NCI-H460 (cell line): Measurements from ENCODE around the gene CCDC126. TPM values are rescaled to one million over a fixed set of nuclear protein-coding genes. Genes with fewer than 3 reads are reported as not detected.
"Not testable (repeated sequence)": the region's sequence is repeated elsewhere in the genome, so short reads cannot be mapped to it uniquely, and the experiment has no call there.

ENCODE experiments used
- DNase-seq: peaks from one replicate; pipeline ENCODE4 v3.0.0-alpha.2; 2016; ENCODE audit warnings: low read depth; ENCODE audit errors: extremely low read depth
- polyA plus RNA-seq: library from polyadenylated mRNA; depleted of rRNA; stranded (reverse); fragments of >200 nt; gene quantifications from 2 replicates; pipeline ENCODE4 v1.2.3, GENCODE V29; 2014; cell fraction: nucleus; rRNA removed
- total RNA-seq: library from RNA; depleted of rRNA; stranded (reverse); fragments of >200 nt; shearing (Covaris generic); gene quantifications from 2 replicates; pipeline ENCODE4 v1.2.3, GENCODE V29; 2014; rRNA removed

CCDC126 gene
- 12.3 and 16.4 TPM in 2 replicates for total RNA-seq
- 5.3 and 6.4 TPM in 2 replicates for polyA plus RNA-seq

- peak; percentile 81 for DNase-seq
Measured at GRCh38 chr7:23597094-23598091, at the start of gene CCDC126. TSS of gene CCDC126 (plus strand) at chr7:23597382. CDS start at chr7:23611316, 13,934 bp downstream.

GRCh38 chr7:23547662-23548061 lies 49.5 kb upstream of the CCDC126 start:
- no peak for DNase-seq

DNA sequence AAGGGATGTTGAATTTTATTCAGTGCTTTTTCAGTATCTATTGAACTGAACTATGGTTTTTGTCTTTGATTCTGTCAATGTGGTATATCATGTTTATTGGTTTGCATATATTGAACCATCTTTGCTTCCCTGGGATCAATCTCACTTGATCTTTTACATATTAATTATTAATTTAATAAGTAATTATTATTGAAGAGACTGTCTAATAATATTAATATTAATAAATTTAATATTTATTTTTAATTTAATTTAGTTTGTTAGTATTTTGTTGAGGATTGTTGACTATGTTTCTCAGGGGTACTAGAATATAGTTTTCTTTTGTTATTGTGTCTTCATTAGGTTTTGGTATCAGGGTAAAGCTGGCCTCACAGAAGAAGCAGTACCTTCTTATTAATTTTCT lies 38.9 kb upstream of the CCDC126 start:
- DNase-seq = no peak

DNA sequence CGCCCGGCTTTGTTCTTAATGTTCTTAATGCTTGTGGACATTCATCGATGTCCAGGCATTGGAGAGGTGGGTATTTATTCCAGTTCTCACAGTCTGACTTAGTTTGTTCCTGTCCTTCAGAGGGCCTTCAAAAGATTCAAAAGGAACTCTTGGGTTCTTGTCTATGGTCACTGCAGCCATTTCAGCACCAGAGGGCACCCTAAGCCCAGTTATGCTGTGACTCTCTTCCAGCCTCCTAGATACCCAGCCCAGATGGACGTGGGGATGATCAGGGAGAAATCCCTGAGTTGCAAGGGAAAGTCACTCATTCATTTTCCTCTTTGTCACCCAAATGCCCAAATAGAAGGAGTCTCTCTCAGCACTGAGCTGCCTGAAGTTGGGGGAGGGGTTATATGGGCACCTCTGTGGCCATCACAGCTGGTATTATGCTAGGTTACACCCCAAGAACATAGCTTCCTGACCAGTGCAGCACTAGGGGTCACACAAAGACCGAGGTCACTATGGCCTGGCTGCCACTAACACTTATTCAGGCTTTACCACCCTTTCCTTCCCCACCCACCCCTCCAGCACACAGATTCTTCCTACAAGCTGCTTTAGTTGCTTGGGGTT lies 26.5 kb upstream of the CCDC126 start:
- DNase-seq = peak; percentile 76

DNA sequence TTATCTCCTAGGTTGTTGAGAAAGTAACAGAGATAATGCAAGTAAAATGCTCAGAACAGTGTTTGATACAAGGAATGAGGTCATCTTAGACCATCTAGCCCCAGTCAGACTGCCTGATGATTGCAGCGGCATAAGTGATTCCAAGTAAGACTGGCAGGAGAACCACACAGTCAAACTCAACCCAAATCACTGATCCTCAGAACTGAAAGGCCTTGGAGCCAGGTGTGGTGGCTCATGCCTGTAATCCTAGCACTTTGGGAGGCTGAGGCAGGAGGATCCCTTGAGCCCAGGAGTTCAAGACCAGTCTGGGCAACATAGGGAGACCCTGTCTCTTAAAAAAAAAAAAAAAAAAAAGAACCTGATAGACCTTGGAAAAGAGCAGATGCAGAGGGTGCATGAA lies 15.2 kb upstream of the CCDC126 start:
- DNase-seq = not testable (repeated sequence)

GRCh38 chr7:23585304-23585703 lies 11.9 kb upstream of the CCDC126 start:
- not testable (repeated sequence) for DNase-seq

DNA sequence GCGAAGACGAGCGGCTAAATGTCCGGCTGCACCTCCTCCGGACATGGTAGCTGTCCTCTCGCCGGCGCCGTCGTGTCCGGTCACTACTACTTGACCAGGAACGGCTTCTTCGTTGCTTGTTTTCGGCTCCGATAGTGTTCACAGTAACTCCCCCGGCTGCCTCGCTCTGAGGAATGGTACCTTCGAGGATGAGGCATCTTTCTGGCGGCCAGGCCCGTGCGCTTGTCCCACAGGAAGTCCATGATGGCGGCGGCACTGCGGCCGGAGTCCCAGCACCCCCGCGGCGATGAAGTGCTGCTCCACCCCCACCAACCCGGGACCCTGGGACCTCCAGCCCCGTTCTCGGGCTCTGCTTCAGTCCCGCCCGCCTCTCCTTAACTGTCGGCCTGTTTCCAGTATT lies 11.0 kb upstream of the CCDC126 start:
- DNase-seq = no peak

DNA sequence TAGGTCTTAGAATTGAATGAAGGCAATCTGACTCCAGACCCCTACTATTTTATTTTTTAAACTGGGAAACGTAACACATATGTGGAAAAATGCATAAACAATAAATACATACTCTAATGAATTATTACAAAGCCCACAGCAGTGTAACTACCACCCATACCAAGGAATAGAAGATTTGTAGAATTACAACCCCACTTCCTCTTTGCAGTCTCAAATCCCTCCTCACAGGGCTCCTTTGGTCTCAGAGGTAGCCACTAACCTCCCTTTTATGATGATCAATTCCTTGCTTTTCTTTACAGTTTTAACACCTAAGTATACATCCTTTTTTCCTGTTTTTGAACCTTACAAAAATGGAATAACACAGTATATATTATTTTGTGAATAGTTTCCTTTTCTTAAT lies 6.7 kb upstream of the CCDC126 start:
- no peak for DNase-seq

DNA sequence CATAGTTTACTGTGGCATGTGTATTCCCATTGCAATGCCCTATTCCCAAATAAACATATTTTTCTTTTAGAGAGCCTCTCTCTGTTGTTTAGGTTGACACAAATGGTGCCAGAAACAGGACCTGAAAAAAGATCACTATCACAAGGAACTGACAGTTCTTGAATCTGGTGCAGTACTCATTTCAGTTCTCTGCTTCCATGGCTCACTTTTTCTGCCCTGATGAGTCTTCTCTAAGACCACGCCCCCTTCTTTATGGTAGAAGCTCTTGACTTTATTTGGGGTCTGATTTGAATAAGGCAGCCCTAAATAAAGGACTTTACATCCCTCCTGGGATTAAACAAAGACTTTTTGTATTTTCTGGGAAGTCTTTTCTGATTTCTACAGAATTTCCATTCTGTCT lies 3.5 kb upstream of the CCDC126 start:
- DNase-seq = no peak

DNA sequence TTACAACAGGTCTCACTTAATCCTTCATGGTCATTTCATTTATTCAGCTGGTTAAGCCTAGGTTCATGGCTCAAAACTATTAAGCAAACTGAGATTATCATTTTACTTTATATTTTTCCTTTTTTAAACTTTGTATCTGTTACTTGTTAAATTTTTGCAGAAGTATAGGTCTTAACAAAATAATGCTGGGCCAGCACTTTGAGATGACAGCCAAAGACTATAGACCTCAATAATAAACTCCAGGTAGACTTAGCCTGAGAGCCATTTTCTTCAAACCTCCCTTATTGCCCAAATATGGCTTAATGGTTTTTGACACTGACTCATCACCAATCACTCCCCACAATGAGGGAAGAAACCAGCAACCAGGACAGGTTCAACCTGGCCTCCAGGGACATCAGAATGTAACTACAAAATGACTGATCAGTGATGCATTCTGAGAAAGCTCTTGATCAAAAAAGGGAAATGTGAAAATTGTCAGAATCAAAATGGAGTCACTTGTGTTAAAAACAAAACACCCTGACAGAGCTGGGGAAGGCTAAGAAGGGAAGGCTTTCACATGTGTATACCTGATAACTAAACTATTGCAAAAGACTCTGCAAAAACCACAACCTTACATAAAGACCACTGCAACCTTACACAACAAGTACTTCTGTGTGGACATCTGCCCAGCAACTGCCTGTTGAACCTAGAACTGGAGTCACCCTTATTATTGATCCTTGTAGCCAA lies 2.1 kb upstream of the CCDC126 start:
- no peak for DNase-seq

DNA sequence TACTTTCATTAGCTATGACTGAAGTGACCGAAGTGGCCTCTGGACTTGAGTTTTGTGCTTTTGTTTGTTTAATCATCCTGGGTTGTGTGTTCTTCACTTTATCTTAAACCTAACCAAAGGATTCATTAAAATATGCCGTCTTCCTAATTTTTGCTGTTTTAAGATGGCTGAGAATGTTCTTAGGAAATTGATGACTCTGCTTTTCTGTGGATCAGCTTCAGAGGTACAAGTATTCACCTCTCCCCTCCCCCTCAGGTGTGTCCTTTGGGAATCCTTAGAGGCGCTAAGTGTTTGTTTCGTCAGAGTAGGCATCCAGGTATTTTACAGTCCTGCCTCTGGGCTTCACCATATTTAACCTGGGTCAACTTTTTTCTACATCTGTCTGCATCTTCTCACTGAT lies 1.1 kb downstream of the CCDC126 start:
- DNase-seq = no peak

- DNase-seq = no peak
Measured at GRCh38 chr7:23600236-23600635, 3.1 kb downstream of the CCDC126 start.

- DNase-seq = no peak
Measured at GRCh38 chr7:23603632-23604295, 6.6 kb downstream of the CCDC126 start.

- no peak for DNase-seq
Measured at GRCh38 chr7:23604296-23604640, 7.1 kb downstream of the CCDC126 start.

GRCh38 chr7:23607130-23607529 lies 9.9 kb downstream of the CCDC126 start:
- DNase-seq = no peak

GRCh38 chr7:23607866-23608265 lies 10.7 kb downstream of the CCDC126 start:
- no peak for DNase-seq

GRCh38 chr7:23615331-23615730 lies 18.1 kb downstream of the CCDC126 start:
- no peak for DNase-seq

GRCh38 chr7:23616593-23616992 lies 19.4 kb downstream of the CCDC126 start:
- no peak for DNase-seq

DNA sequence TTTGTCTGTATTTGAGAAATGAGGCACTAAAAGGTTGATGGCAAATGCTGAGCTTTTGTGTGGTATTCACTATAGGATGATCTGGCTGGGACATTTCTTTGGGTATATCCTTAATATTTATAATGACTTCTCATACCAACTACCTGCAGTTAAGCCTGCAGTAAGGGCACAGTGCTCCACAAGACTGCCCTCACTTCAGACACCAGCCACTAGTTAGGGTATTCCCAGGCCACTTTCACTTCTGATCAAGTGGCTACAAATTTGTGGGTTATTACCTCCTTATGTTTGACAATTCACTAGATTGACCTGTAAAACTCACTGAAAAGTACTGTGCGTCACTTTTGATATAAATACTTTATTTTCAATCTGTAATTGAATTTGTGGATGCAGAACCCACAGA lies 20.3 kb downstream of the CCDC126 start:
- DNase-seq = no peak

- no peak for DNase-seq
Measured at GRCh38 chr7:23618241-23618640, 21.1 kb downstream of the CCDC126 start.

DNA sequence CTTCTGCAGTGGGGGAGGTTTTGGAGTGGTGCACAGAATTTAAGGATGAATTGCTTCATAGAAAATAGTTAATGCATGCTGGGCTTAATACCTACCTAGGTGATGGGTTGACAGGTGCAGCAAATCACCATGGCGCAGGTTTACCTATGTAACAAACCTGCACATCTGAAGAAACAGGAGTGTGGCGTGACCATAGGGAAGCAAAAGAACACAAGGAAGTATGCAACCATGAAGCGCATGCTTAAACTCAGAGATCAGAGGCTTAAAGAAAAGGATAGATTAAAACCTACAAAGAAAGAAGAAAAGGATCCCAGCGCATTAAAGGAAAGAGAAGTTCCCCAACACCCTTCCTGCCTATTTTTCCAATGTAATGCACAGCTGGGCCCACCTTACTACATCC lies 22.0 kb downstream of the CCDC126 start:
- no peak for DNase-seq
